Measurements from ENCODE around the gene SERP2. TPM values are rescaled to one million over a fixed set of nuclear protein-coding genes. Genes with fewer than 3 reads are reported as not detected.

The SERP2 gene
- total and polyA plus RNA-seq, 8 donors = 1.0 to 255 (median 9.3) TPM; not detected in 1

GRCh38 chr13:44368599-44369368 is 4.8 kb upstream of the SERP2 start:
- 25 to 49% (median 34%) methylated on average over 5 of the region's 5 CpGs for WGBS, 5 donors
- Histone ChIP-seq H3K27me3 (peaks cover 0 to 7% (median 0%) of the 10 kb centered on the region in 3 donors), H3K9me3 (no peaks in the 10 kb centered on the region), H3K27ac (peak overlapping the region in 3 of 5 donors; percentile 36 to 51 (median 42)), H3K4me1 (peaks cover 21 to 59% (median 39%) of the 10 kb centered on the region in 4 donors), H3K36me3 (no peaks in the 10 kb centered on the region), H3K4me3 (no peak overlapping the region)
- DNase-seq = no peak
- intact Hi-C loops (cut with DNase I; ENCODE audit: low total_unique reads) = no loop called here
- TF ChIP-seq POLR2AphosphoS5 (IDR thresholded peaks at IDR 0.05) (no peak), POLR2A (IDR thresholded peaks at IDR 0.05) (no peak), EP300 (IDR thresholded peaks at IDR 0.05) (no peak)
- TF ChIP-seq, protein P1, sequence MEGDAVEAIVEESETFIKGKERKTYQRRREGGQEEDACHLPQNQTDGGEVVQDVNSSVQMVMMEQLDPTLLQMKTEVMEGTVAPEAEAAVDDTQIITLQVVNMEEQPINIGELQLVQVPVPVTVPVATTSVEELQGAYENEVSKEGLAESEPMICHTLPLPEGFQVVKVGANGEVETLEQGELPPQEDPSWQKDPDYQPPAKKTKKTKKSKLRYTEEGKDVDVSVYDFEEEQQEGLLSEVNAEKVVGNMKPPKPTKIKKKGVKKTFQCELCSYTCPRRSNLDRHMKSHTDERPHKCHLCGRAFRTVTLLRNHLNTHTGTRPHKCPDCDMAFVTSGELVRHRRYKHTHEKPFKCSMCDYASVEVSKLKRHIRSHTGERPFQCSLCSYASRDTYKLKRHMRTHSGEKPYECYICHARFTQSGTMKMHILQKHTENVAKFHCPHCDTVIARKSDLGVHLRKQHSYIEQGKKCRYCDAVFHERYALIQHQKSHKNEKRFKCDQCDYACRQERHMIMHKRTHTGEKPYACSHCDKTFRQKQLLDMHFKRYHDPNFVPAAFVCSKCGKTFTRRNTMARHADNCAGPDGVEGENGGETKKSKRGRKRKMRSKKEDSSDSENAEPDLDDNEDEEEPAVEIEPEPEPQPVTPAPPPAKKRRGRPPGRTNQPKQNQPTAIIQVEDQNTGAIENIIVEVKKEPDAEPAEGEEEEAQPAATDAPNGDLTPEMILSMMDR (IDR thresholded peaks at IDR 0.05) = no peak

DNA sequence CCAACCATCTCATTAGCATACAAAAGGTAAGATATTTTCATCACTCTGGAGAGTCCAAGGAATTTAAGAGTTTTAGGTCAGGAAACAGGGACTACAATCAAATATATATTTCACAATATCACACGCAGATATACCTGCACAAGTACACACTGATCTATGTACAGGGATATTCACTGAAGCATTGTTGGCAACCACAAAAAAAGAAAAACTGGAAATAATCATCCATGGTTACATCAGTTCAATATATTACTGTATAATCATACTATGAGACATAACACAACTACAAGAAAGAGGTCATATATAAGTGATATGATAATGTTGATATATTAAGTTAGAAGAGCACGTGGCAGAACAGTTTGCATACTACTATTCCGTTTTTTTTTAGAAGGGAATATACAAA is 2.2 kb upstream of the SERP2 start:
- intact Hi-C loops (cut with DNase I; ENCODE audit: low total_unique reads) = no loop called here
- Histone ChIP-seq H3K27ac (no peak overlapping the region), H3K4me3 (no peak overlapping the region), H3K36me3 (no peaks in the 10 kb centered on the region), H3K9me3 (no peaks in the 10 kb centered on the region), H3K27me3 (peaks cover 0 to 13% (median 0%) of the 10 kb centered on the region in 3 donors), H3K4me1 (peaks cover 25 to 62% (median 44%) of the 10 kb centered on the region in 4 donors)
- TF ChIP-seq POLR2A (IDR thresholded peaks at IDR 0.05) = no peak
- no peak for TF ChIP-seq EP300 (IDR thresholded peaks at IDR 0.05)
- TF ChIP-seq POLR2AphosphoS5 (IDR thresholded peaks at IDR 0.05) = no peak
- TF ChIP-seq, protein P1 (IDR thresholded peaks at IDR 0.05) = no peak
- whole genome bisulfite sequencing, 5 donors = 47 to 67% (median 58%) methylated on average over 3 of the region's 3 CpGs
- DNase-seq = no peak

DNA sequence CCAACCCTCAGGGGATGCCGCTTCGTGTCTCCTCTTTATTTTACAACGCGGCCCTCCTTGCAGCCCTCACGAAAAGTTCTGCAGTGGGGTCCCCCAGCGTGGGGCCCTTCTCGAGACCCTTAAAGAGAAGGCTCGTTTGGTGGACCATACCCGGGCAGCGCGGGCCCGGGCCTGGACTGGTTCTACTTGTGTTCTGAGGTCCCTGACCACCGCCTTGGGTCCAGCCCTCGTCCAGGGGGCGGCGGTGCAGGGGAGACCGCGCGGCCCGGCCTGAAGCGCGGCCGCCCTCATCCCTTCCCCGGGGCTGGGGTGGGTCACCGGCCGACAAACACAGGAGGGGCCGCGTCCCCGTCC is 400 bp upstream of the SERP2 start:
- Histone ChIP-seq H3K9me3 (no peaks in the 10 kb centered on the region), H3K4me3 (peak overlapping the region; percentile 53 to 68 (median 64)), H3K4me1 (peaks cover 18 to 63% (median 40%) of the 10 kb centered on the region in 4 donors), H3K36me3 (no peaks in the 10 kb centered on the region), H3K27ac (peak overlapping the region; percentile 55 to 88 (median 75)), H3K27me3 (peaks cover 0 to 13% (median 0%) of the 10 kb centered on the region in 3 donors)
- intact Hi-C loops (cut with DNase I; ENCODE audit: low total_unique reads) = no loop called here
- TF ChIP-seq POLR2A (IDR thresholded peaks at IDR 0.05) = no peak
- 23 to 51% (median 24%) methylated on average over 4 to 29 of the region's 29 CpGs for WGBS, 5 donors
- no peak for DNase-seq

GRCh38 chr13:44374348-44374712 is 706 bp downstream of the SERP2 start:
- no peak for TF ChIP-seq POLR2AphosphoS5 (IDR thresholded peaks at IDR 0.05)
- WGBS, 5 donors = 43 to 65% (median 50%) methylated on average over 7 to 10 of the region's 10 CpGs
- peaks cover 0 to 13% (median 0%) of the 10 kb centered on the region in 3 donors for H3K27me3 ChIP-seq
- intact Hi-C loops (cut with DNase I; ENCODE audit: low total_unique reads) = no loop called here
- H3K36me3 ChIP-seq = no peaks in the 10 kb centered on the region
- peak overlapping the region; percentile 53 to 68 (median 64) for H3K4me3 ChIP-seq
- peaks cover 16 to 58% (median 40%) of the 10 kb centered on the region in 4 donors for H3K4me1 ChIP-seq
- peak overlapping the region; percentile 46 to 88 (median 75) for H3K27ac ChIP-seq
- H3K9me3 ChIP-seq = no peaks in the 10 kb centered on the region
- no peak for DNase-seq

GRCh38 chr13:44378277-44378676 is 4.7 kb downstream of the SERP2 start:
- H3K9me3 ChIP-seq = no peaks in the 10 kb centered on the region
- peaks cover 0 to 7% (median 4%) of the 10 kb centered on the region in 4 donors for H3K36me3 ChIP-seq
- peaks cover 7 to 41% (median 24%) of the 10 kb centered on the region in 4 donors for H3K4me1 ChIP-seq
- no peak for DNase-seq
- TF ChIP-seq POLR2A (IDR thresholded peaks at IDR 0.05) = no peak
- TF ChIP-seq POLR2AphosphoS5 (IDR thresholded peaks at IDR 0.05) = no peak
- TF ChIP-seq, protein P1 (IDR thresholded peaks at IDR 0.05) = no peak
- H3K4me3 ChIP-seq = no peak overlapping the region
- WGBS, 5 donors = 27 to 57% (median 35%) methylated on average over 3 of the region's 3 CpGs
- H3K27me3 ChIP-seq = peaks cover 0 to 11% (median 0%) of the 10 kb centered on the region in 3 donors
- intact Hi-C loops (cut with DNase I; ENCODE audit: low total_unique reads) = no loop called here
- H3K27ac ChIP-seq = peak overlapping the region in 4 of 5 donors; percentile 74 to 83 (median 80)
